SK-N-MC (cell line): ENCODE data around the gene PELI1.

ENCODE experiments used
- EZH2 ChIP-seq: fragments of 200-600 bp; sonication (generic); IDR thresholded peaks from one replicate; pipeline ENCODE4 v1.6.1; 2017; ENCODE audit warnings: antibody characterized with exemption
- FOXP2 ChIP-seq: optimal IDR thresholded peaks from 2 replicates; pipeline ENCODE3; 2011; ENCODE audit warnings: mild to moderate bottlenecking, moderate library complexity; ENCODE audit not compliant: insufficient read depth; ENCODE audit errors: extremely low read length, control extremely low read depth
- POLR2AphosphoS5 ChIP-seq: IDR thresholded peaks from 2 replicates; pipeline ENCODE4 v1.6.1; 2012; ENCODE audit warnings: mild to moderate bottlenecking, low read depth, low read length, borderline replicate concordance

DNA sequence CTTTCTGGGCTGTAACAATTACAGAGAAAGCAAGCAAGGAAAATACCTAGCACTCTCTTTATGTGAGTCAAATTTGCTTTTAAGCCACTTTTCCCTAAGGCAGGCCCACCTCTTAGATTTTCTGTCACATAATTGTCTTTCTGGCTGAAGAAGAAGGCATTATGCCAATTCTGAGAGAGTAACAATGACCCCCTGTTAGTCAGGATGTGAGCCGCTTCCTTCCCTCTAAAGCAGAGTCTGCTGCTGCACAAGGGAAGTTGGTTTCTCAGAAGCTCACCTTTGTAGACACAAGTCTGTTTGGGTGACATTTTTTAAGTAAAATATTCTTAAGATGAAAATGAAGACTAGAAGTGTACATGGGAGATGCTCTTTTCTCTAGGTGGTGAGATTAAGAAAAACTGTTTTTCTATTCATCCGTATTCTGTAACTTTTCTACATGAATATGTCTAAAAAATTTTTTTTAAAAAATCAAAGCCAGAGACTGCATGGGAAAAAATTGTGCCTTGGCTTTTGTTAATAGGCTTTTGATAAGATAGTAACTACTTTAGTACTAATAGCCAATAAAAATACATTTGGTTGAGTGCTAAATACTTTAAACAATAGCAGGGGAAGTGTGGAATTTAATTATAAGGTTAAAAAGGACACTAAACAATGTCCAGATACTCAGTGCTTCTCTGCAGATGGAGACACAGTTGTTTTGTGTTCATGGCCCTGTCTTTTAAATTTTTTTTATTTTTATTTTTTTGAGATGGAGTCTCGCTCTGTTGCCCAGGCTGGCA, 91.6 kb downstream of the PELI1 start:
- TF ChIP-seq EZH2 = no peak
- no peak for TF ChIP-seq POLR2AphosphoS5
- TF ChIP-seq FOXP2 = no peak
